H9 (cell line): ENCODE data around the gene GPC1. TPM values are rescaled to one million over a fixed set of nuclear protein-coding genes. Genes with fewer than 3 reads are reported as not detected.

ENCODE experiments used
- DNase-seq: peaks from one replicate; pipeline ENCODE4 v3.0.0-alpha.2; 2017
- H2AFZ ChIP-seq: one replicate; pipeline ENCODE4 v1.6.1; 2013; ENCODE audit warnings: mild to moderate bottlenecking, low read length, control low read depth, moderate library complexity
- H2AK5ac ChIP-seq: 2 replicates; pipeline ENCODE4 v1.6.1; 2013; ENCODE audit warnings: low read length, control low read depth, mixed read lengths; ENCODE audit not compliant: insufficient read length
- H2BK120ac ChIP-seq: one replicate; pipeline ENCODE4 v1.6.1; 2013; ENCODE audit warnings: low read depth, mild to moderate bottlenecking, low read length, control low read depth, inconsistent platforms; ENCODE audit not compliant: poor library complexity, severe bottlenecking
- H2BK12ac ChIP-seq: 2 replicates; pipeline ENCODE4 v1.6.1; 2013; ENCODE audit warnings: low read length, control low read depth, mixed read lengths, low read depth; ENCODE audit not compliant: insufficient read length
- H2BK15ac ChIP-seq: 2 replicates; pipeline ENCODE4 v1.6.1; 2013; ENCODE audit warnings: low read depth, low read length, control low read depth
- H2BK20ac ChIP-seq: one replicate; pipeline ENCODE4 v1.6.1; 2013; ENCODE audit warnings: low read depth, mild to moderate bottlenecking, low read length, control low read depth, inconsistent platforms; ENCODE audit not compliant: poor library complexity, severe bottlenecking
- H2BK5ac ChIP-seq: 2 replicates; pipeline ENCODE4 v1.6.1; 2013; ENCODE audit warnings: low read length, control low read depth, mixed read lengths; ENCODE audit not compliant: insufficient read length
- H3K14ac ChIP-seq: 2 replicates; pipeline ENCODE4 v1.6.1; 2013; ENCODE audit warnings: low read length, control low read depth; ENCODE audit not compliant: insufficient read depth
- H3K18ac ChIP-seq: 2 replicates; pipeline ENCODE4 v1.6.1; 2013; ENCODE audit warnings: low read depth, mild to moderate bottlenecking, mixed read lengths, low read length, control low read depth; ENCODE audit not compliant: insufficient read length
- H3K23ac ChIP-seq: 2 replicates; pipeline ENCODE4 v1.6.1; 2013; ENCODE audit warnings: low read length, control low read depth, mixed read lengths, low read depth; ENCODE audit not compliant: insufficient read length
- H3K23me2 ChIP-seq: 2 replicates; pipeline ENCODE4 v1.6.1; 2013; ENCODE audit warnings: low read depth, mild to moderate bottlenecking, mixed read lengths, low read length, control low read depth; ENCODE audit not compliant: insufficient read length, poor library complexity, severe bottlenecking
- H3K27ac ChIP-seq: 2 replicates; pipeline ENCODE4 v1.5.1; 2013; ENCODE audit warnings: low read length, control low read depth, mixed read lengths, low read depth; ENCODE audit not compliant: insufficient read length
- H3K27me3 ChIP-seq: 2 replicates; pipeline ENCODE4 v1.6.1; 2013; ENCODE audit warnings: low read length, control low read depth, inconsistent platforms; ENCODE audit not compliant: insufficient read depth
- H3K4ac ChIP-seq: 2 replicates; pipeline ENCODE4 v1.6.1; 2013; ENCODE audit warnings: low read depth, mild to moderate bottlenecking, control low read depth, inconsistent platforms, low read length, moderate library complexity
- H3K4me1 ChIP-seq: 2 replicates; pipeline ENCODE4 v1.6.1; 2013; ENCODE audit warnings: low read length, control low read depth, inconsistent platforms; ENCODE audit not compliant: insufficient read depth
- H3K4me2 ChIP-seq: 2 replicates; pipeline ENCODE4 v1.6.1; 2013; ENCODE audit warnings: low read length, control low read depth, mixed read lengths; ENCODE audit not compliant: insufficient read length, insufficient read depth
- H3K56ac ChIP-seq: 2 replicates; pipeline ENCODE4 v1.6.1; 2013; ENCODE audit warnings: low read depth, mild to moderate bottlenecking, mixed read lengths, low read length, control low read depth; ENCODE audit not compliant: insufficient read length
- H3K79me1 ChIP-seq: 2 replicates; pipeline ENCODE4 v1.6.1; 2013; ENCODE audit warnings: low read depth, mild to moderate bottlenecking, moderate library complexity, low read length, control low read depth, inconsistent platforms; ENCODE audit not compliant: insufficient read depth, poor library complexity, severe bottlenecking
- H3K79me2 ChIP-seq: 2 replicates; pipeline ENCODE4 v1.6.1; 2013; ENCODE audit warnings: low read length, control low read depth, inconsistent platforms; ENCODE audit not compliant: insufficient read depth
- H3K9ac ChIP-seq: 2 replicates; pipeline ENCODE4 v1.6.1; 2013; ENCODE audit warnings: low read length, control low read depth, mixed read lengths; ENCODE audit not compliant: insufficient read length; ENCODE audit errors: extremely low read depth
- H3K9me3 ChIP-seq: one replicate; pipeline ENCODE4 v1.6.1; 2013; ENCODE audit warnings: low read depth, low read length, inconsistent platforms; ENCODE audit not compliant: control insufficient read depth
- H3T11ph ChIP-seq: one replicate; pipeline ENCODE4 v1.6.1; 2013; ENCODE audit warnings: mild to moderate bottlenecking, low read length, control low read depth, inconsistent platforms
- H4K20me1 ChIP-seq: one replicate; pipeline ENCODE4 v1.6.1; 2013; ENCODE audit not compliant: control insufficient read depth, insufficient read length, insufficient read depth
- H4K5ac ChIP-seq: 2 replicates; pipeline ENCODE4 v1.6.1; 2013; ENCODE audit warnings: low read depth, mild to moderate bottlenecking, mixed read lengths, low read length, control low read depth; ENCODE audit not compliant: insufficient read length
- H4K8ac ChIP-seq: replicated peaks from 2 replicates; pipeline ENCODE4 v1.6.1; 2013; ENCODE audit warnings: low read length, control low read depth, mixed read lengths, low read depth; ENCODE audit not compliant: insufficient read length
- H4K91ac ChIP-seq: 2 replicates; pipeline ENCODE4 v1.6.1; 2013; ENCODE audit warnings: low read depth, mild to moderate bottlenecking, moderate library complexity, mixed read lengths, low read length, control low read depth; ENCODE audit not compliant: insufficient read length
- H3K27ac Mint-ChIP-seq, 3 experiments: 2 replicates in 2 of 3; 3 replicates in 1 of 3; pipeline ENCODE4 v1.8.0; 2020 to 2021; ENCODE audit warnings: mixed read lengths in 3 of 3, mild to moderate bottlenecking in 1 of 3, moderate library complexity in 1 of 3
- H3K27me3 Mint-ChIP-seq: 2 replicates; pipeline ENCODE4 v1.8.0; 2021; ENCODE audit warnings: low read depth, mild to moderate bottlenecking, moderate library complexity, mixed read lengths
- H3K36me3 Mint-ChIP-seq, 3 experiments: 2 replicates in 2 of 3; 3 replicates in 1 of 3; pipeline ENCODE4 v1.8.0; 2020 to 2021; ENCODE audit warnings: low read depth in 3 of 3, mixed read lengths in 3 of 3; ENCODE audit not compliant: insufficient read depth in 1 of 3
- H3K4me1 Mint-ChIP-seq, 2 experiments: 2 replicates each; pipeline ENCODE4 v1.8.0; 2020; ENCODE audit warnings: mixed read lengths in 2 of 2
- H3K4me3 Mint-ChIP-seq, 2 experiments: 2 replicates in 1 of 2; 3 replicates in 1 of 2; pipeline ENCODE4 v1.8.0; 2020 to 2021; ENCODE audit warnings: mild to moderate bottlenecking in 2 of 2, mixed read lengths in 2 of 2, moderate library complexity in 1 of 2
- H3K9me3 Mint-ChIP-seq, 2 experiments: 2 replicates in 1 of 2; 3 replicates in 1 of 2; pipeline ENCODE4 v1.8.0; 2020; ENCODE audit warnings: mild to moderate bottlenecking in 2 of 2, mixed read lengths in 2 of 2, moderate library complexity in 1 of 2
- CTCF ChIP-seq: fragments of 200-600 bp; sonication (generic); conservative IDR thresholded peaks from 3 replicates; pipeline ENCODE4 v1.8.0; 2021; ENCODE audit warnings: antibody characterized with exemption, mild to moderate bottlenecking
- WGBS: extraction: QIAGEN DNeasy Blood & Tissue Kit; methylation state at CpG from one replicate; pipeline ENCODE4 v1.1.7; 2013; ENCODE audit warnings: missing lambda C conversion rate, low lambda C conversion rate, mixed read lengths; ENCODE audit not compliant: insufficient read length; ENCODE audit errors: extremely low coverage; 5-methylcytosine and 5-hydroxymethylcytosine counted together
- total RNA-seq: library from RNA; stranded (reverse); gene quantifications from 2 replicates; pipeline ENCODE4 v1.2.1, GENCODE V29; 2021

Gene GPC1
- total RNA-seq, 1 experiment from 2014 or later: 39.4 TPM

- no peak overlapping the region for H3K23ac ChIP-seq
- no peak overlapping the region for H3T11ph ChIP-seq
- H2BK5ac ChIP-seq: no peak overlapping the region
- H4K5ac ChIP-seq: no peak overlapping the region
- H3K9ac ChIP-seq: no peak overlapping the region
- H3K4me1 ChIP-seq: no peaks in the 10 kb centered on the region
- H3K9me3 Mint-ChIP-seq: no peaks in the 10 kb centered on the region
- H3K4me1 Mint-ChIP-seq: peaks cover 2 to 3% of the 10 kb centered on the region in 2 experiments; a peak in 2 of 4 replicates
- H3K56ac ChIP-seq: no peak overlapping the region
- no peaks in the 10 kb centered on the region for H3K79me2 ChIP-seq
- H3K36me3 Mint-ChIP-seq: peaks cover 0 to 16% (median 16%) of the 10 kb centered on the region in 3 experiments; a peak in 6 of 7 replicates
- H4K8ac ChIP-seq: no peak overlapping the region
- H3K4ac ChIP-seq: no peak overlapping the region
- H3K18ac ChIP-seq: no peak overlapping the region
- no peak overlapping the region for H3K4me3 Mint-ChIP-seq
- H3K27me3 ChIP-seq: no peaks in the 10 kb centered on the region
- no peak overlapping the region for H3K27ac ChIP-seq
- H2BK15ac ChIP-seq: no peak overlapping the region
- H3K14ac ChIP-seq: no peak overlapping the region
- no peaks in the 10 kb centered on the region for H4K20me1 ChIP-seq
- H4K91ac ChIP-seq: no peak overlapping the region
- DNase-seq: peak; percentile 24
- no peak overlapping the region for H2BK20ac ChIP-seq
- no peak overlapping the region for H2AFZ ChIP-seq
- WGBS: no CpG with 5 or more reads among the region's 12 CpGs
- H3K4me2 ChIP-seq: no peak overlapping the region
- no peaks in the 10 kb centered on the region for H3K79me1 ChIP-seq
- no peak overlapping the region for H3K27ac Mint-ChIP-seq
- peaks cover 12% of the 10 kb centered on the region; the same call in 1 of the 2 replicates for H3K27me3 Mint-ChIP-seq
- no peak overlapping the region for H2BK120ac ChIP-seq
- no peaks in the 10 kb centered on the region for H3K9me3 ChIP-seq
- no peak overlapping the region for H2AK5ac ChIP-seq
- no peaks in the 10 kb centered on the region for H3K23me2 ChIP-seq
- no peak for TF ChIP-seq CTCF
- no peak overlapping the region for H2BK12ac ChIP-seq
Observed at GRCh38 chr2:240467149-240467642, 31.7 kb downstream of the GPC1 start.
